Type B pancreatic cell (in vitro differentiated cells): ENCODE measurements around the gene TRIM3. TPM values are rescaled to one million over a fixed set of nuclear protein-coding genes. Genes with fewer than 3 reads are reported as not detected.

Source experiments
- DNase-seq: peaks from one replicate; pipeline ENCODE4 v3.0.0; 2021; ENCODE audit warnings: mixed read lengths; ENCODE audit not compliant: unreplicated experiment; ENCODE audit errors: extremely low spot score
- H3K27ac Mint-ChIP-seq: 2 replicates; pipeline ENCODE4 v1.8.0; 2021; ENCODE audit warnings: mild to moderate bottlenecking, mixed read lengths
- H3K27me3 Mint-ChIP-seq: 2 replicates; pipeline ENCODE4 v1.8.0; 2021; ENCODE audit warnings: mixed read lengths
- H3K36me3 Mint-ChIP-seq: 2 replicates; pipeline ENCODE4 v1.8.0; 2021; ENCODE audit warnings: mixed read lengths
- H3K4me1 Mint-ChIP-seq: one replicate; pipeline ENCODE4 v1.8.0; 2021; ENCODE audit warnings: mixed read lengths; ENCODE audit not compliant: unreplicated experiment
- H3K4me3 Mint-ChIP-seq: 2 replicates; pipeline ENCODE4 v1.8.0; 2021; ENCODE audit warnings: mild to moderate bottlenecking, mixed read lengths
- H3K9me3 Mint-ChIP-seq: 2 replicates; pipeline ENCODE4 v1.8.0; 2021; ENCODE audit warnings: mixed read lengths
- CTCF ChIP-seq: fragments of 200-600 bp; sonication (generic); conservative IDR thresholded peaks from 2 replicates; pipeline ENCODE4 v1.5.0; 2021; ENCODE audit warnings: antibody characterized with exemption, mild to moderate bottlenecking
- total RNA-seq: library from RNA; stranded (reverse); gene quantifications from 2 replicates; pipeline ENCODE4 v1.2.1, GENCODE V29; 2021; ENCODE audit warnings: low replicate concordance

TRIM3 gene
- total RNA-seq, 1 donor from 2014 or later: 22.9 TPM

- no peak for TF ChIP-seq CTCF
- Mint-ChIP-seq H3K4me1 (peaks cover 29% of the 10 kb centered on the region), H3K27me3 (no peaks in the 10 kb centered on the region), H3K27ac (peak overlapping the region; percentile 72), H3K4me3 (no peak overlapping the region), H3K36me3 (peaks cover 10% of the 10 kb centered on the region), H3K9me3 (no peaks in the 10 kb centered on the region)
- no peak for DNase-seq
Observed at GRCh38 chr11:6476571-6476970, 2.8 kb upstream of the TRIM3 start.

GRCh38 chr11:6475936-6476335 lies 2.2 kb upstream of the TRIM3 start:
- no peak for TF ChIP-seq CTCF
- DNase-seq: no peak
- peaks cover 32% of the 10 kb centered on the region for H3K4me1 Mint-ChIP-seq
- peak overlapping the region; percentile 70 for H3K4me3 Mint-ChIP-seq
- H3K36me3 Mint-ChIP-seq: peaks cover 6% of the 10 kb centered on the region
- no peaks in the 10 kb centered on the region for H3K27me3 Mint-ChIP-seq
- peak overlapping the region; percentile 85 for H3K27ac Mint-ChIP-seq
- H3K9me3 Mint-ChIP-seq: no peaks in the 10 kb centered on the region

- DNase-seq: no peak
- no peaks in the 10 kb centered on the region for H3K27me3 Mint-ChIP-seq
- peak overlapping the region; percentile 85 for H3K27ac Mint-ChIP-seq
- no peak for TF ChIP-seq CTCF
- H3K4me1 Mint-ChIP-seq: peaks cover 24% of the 10 kb centered on the region
- H3K9me3 Mint-ChIP-seq: no peaks in the 10 kb centered on the region
- H3K4me3 Mint-ChIP-seq: peak overlapping the region; percentile 90
- peaks cover 6% of the 10 kb centered on the region for H3K36me3 Mint-ChIP-seq
Observed at GRCh38 chr11:6474806-6475500, 1.2 kb upstream of the TRIM3 start.

- H3K4me1 Mint-ChIP-seq: peaks cover 22% of the 10 kb centered on the region
- no peak for DNase-seq
- H3K27me3 Mint-ChIP-seq: no peaks in the 10 kb centered on the region
- peak overlapping the region; percentile 85 for H3K27ac Mint-ChIP-seq
- TF ChIP-seq CTCF: no peak
- H3K4me3 Mint-ChIP-seq: peak overlapping the region; percentile 90
- peaks cover 6% of the 10 kb centered on the region for H3K36me3 Mint-ChIP-seq
- H3K9me3 Mint-ChIP-seq: no peaks in the 10 kb centered on the region
Observed at GRCh38 chr11:6474413-6474792, 662 bp upstream of the TRIM3 start.

GRCh38 chr11:6472934-6473333 lies 807 bp downstream of the TRIM3 start:
- Mint-ChIP-seq H3K4me1 (peaks cover 22% of the 10 kb centered on the region), H3K27me3 (no peaks in the 10 kb centered on the region), H3K36me3 (peaks cover 3% of the 10 kb centered on the region), H3K4me3 (peak overlapping the region; percentile 81), H3K9me3 (no peaks in the 10 kb centered on the region), H3K27ac (peak overlapping the region; percentile 76)
- DNase-seq: no peak
- TF ChIP-seq CTCF: no peak

- no peaks in the 10 kb centered on the region for H3K36me3 Mint-ChIP-seq
- peaks cover 17% of the 10 kb centered on the region for H3K4me1 Mint-ChIP-seq
- no peak for DNase-seq
- no peaks in the 10 kb centered on the region for H3K27me3 Mint-ChIP-seq
- H3K27ac Mint-ChIP-seq: no peak overlapping the region
- no peaks in the 10 kb centered on the region for H3K9me3 Mint-ChIP-seq
- no peak for TF ChIP-seq CTCF
- H3K4me3 Mint-ChIP-seq: no peak overlapping the region
Observed at GRCh38 chr11:6469599-6469998, 4.1 kb downstream of the TRIM3 start.
